ENCODE data around the gene RIPOR2. TPM values are rescaled to one million over a fixed set of nuclear protein-coding genes. Genes with fewer than 3 reads are reported as not detected.

The RIPOR2 gene
- total and polyA plus RNA-seq, 2 donors (not counting 3 experiments of a cell fraction or from before 2014, with no cell fraction given), result 0.10 TPM; not detected in 1

- Histone ChIP-seq H3K27me3 (ENCODE audit: control insufficient read depth in 2 of 2, insufficient read depth in 2 of 2, low read length in 2 of 2) (no peaks in the 10 kb centered on the region), H3K4me3 (replicated peaks in 1 of 3; ENCODE audit: insufficient read depth in 1 of 3, low read depth in 1 of 3, low read length in 3 of 3) (no peak overlapping the region), H3K9ac (replicated peaks; ENCODE audit: extremely low read depth, insufficient read depth, low read length) (no peak overlapping the region), H4K20me1 (replicated peaks; ENCODE audit: control insufficient read depth, extremely low read depth, insufficient read depth, low read length) (no peaks in the 10 kb centered on the region), H3K79me2 (ENCODE audit: control insufficient read depth, insufficient read depth, low read length) (no peaks in the 10 kb centered on the region), H3K4me2 (ENCODE audit: insufficient read depth, low read length) (no peak overlapping the region), H3K9me1 (replicated peaks; ENCODE audit: control insufficient read depth, extremely low read depth, insufficient read depth, low read length) (no peaks in the 10 kb centered on the region), H3K36me3 (ENCODE audit: control insufficient read depth in 2 of 2, extremely low read depth in 1 of 2, insufficient read depth in 2 of 2, low read length in 2 of 2) (no peaks in the 10 kb centered on the region), H2AFZ (ENCODE audit: low read depth, low read length) (no peak overlapping the region), H3K9me3 (replicated peaks; ENCODE audit: control insufficient read depth, insufficient read depth, low read length) (no peaks in the 10 kb centered on the region), H3K27ac (ENCODE audit: insufficient read depth, low read depth, low read length) (no peak overlapping the region), H3K4me1 (ENCODE audit: control insufficient read depth, extremely low read depth, insufficient read depth, low read length) (no peaks in the 10 kb centered on the region)
- no peak for DNase-seq (ENCODE audit: low read depth, low spot score)
- no TSS peak for BruUV-seq (replicated peaks)
- intact Hi-C loops (cut with micrococcal nuclease), result no loop called here
- ChIA-PET POLR2A (no interaction called here), CTCF (interaction anchor here (1.7 kb wide), 1 partner anchor 28 kb away, joined by 7 read pairs; no protein-coding TSS in a partner anchor)
- dilution Hi-C loops (cut with MboI; ENCODE audit: extremely low pct_ligation_motif_present, low sequenced_read_pairs), result no loop called here
- FAIRE-seq, result no peak
- no peak for TF ChIP-seq POLR2AphosphoS5 (IDR thresholded peaks at IDR 0.05; ENCODE audit: insufficient read depth, low read depth, low read length)
- no peak for TF ChIP-seq CTCF (IDR thresholded peaks at IDR 0.05; ENCODE audit: extremely low read depth in 1 of 2, insufficient read depth in 1 of 2, low read depth in 1 of 2, low read length in 2 of 2)
- no peak for TF ChIP-seq EZH2 (IDR thresholded peaks at IDR 0.05; ENCODE audit: borderline replicate concordance, low read depth, low read length, severe bottlenecking)
- TF ChIP-seq FOS (IDR thresholded peaks at IDR 0.05; ENCODE audit: borderline replicate concordance, insufficient read depth, low read length), result no peak
- no peak for TF ChIP-seq JUN (IDR thresholded peaks at IDR 0.05; ENCODE audit: borderline replicate concordance, insufficient read depth, insufficient read length, low read depth)
- no peak for TF ChIP-seq POLR2A (IDR thresholded peaks at IDR 0.05; ENCODE audit: low read depth, low read length)
- TF ChIP-seq MYC (IDR thresholded peaks at IDR 0.05; ENCODE audit: low read depth, low read length), result no peak
- TF ChIP-seq MAX (IDR thresholded peaks at IDR 0.05; ENCODE audit: insufficient read depth, insufficient read length), result no peak
- no peak for TF ChIP-seq GATA2 (IDR thresholded peaks at IDR 0.05; ENCODE audit: insufficient read depth, insufficient read length, low read depth, low read length)
These were observed 27.6 kb upstream of the RIPOR2 start for GRCh38 chr6:24963339-24963738.

Measured in endothelial cell of umbilical vein (primary cell).